ENCODE results near the gene TMEM108.
"Not testable (repeated sequence)": the region's sequence is repeated elsewhere in the genome, so short reads cannot be mapped to it uniquely, and the experiment has no call there.

The TMEM108 gene

DNA sequence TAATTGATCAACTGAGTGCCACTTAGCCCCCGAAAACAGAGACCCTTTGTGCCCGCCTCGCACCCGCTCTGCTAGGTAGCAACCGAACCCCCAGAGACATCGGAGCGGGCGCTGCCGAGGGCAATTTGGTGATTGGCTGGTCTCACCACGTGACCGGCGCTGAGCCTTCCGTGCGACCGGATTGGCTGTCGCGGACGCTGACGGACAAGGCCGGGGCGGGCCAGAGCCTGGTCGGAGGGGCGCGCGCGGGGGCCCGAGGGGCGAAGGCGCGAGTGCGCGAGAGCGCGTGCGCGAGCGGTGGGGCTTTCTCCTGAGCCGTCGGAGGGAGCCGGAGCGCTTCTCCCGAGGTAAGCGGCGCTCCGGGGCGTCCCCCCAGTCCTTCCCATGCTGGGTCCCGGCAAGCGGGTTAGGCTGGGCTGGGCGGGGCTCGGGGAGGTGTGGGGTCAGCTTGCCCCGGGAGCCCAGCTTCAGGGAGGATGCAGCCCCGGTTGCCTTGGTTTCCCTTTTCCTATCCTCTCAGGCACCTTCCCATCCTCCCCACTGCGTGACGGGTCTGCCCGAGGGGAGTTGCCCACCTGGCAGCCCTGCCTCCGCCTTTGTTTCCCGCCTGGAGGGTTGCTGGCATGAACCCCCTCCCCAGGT, at the start of gene TMEM108:
Gene TMEM108, plus strand, starts transcription at position 303 of the 642 bp plus-strand sequence.
- DNase-seq, result peak; percentile 76 to 85

DNA sequence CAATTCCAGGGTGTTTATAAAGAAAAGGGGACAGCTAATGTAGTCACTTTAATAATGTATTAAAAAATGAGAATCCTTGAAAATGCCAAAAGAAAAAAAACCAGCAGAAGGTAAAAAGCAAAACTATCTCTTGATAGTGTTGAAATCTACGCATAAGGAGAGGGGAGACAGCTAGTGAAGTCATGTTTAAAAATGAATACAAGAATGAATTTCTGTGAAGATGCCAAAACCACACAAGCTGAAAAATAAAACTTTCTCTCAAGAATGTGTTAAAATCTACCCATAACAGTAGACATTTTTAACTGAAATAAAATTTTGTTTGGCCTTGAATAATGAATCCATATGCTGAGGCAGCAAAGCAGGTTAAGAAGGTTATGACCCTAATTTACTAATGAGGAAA, 42.2 kb upstream of the TMEM108 start:
- no peak for DNase-seq

- no peak for DNase-seq
These were observed 40.6 kb upstream of the TMEM108 start for GRCh38 chr3:132997404-132998185.

DNA sequence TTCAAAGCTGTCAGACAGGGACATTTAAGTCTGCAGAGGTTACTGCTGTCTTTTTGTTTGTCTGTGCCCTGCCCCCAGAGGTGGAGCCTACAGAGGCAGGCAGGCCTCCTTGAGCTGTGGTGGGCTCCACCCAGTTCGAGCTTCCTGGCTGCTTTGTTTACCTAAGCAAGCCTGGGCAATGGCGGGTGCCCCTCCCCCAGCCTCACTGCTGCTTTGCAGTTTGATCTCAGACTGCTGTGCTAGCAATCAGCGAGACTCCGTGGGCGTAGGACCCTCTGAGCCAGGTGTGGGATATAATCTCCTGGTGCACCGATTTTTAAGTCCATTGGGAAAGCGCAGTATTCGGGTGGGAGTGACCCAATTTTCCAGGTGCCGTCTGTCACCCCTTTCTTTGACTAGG, 33.2 kb upstream of the TMEM108 start:
- not testable (repeated sequence) for DNase-seq

GRCh38 chr3:133007601-133008000, 30.6 kb upstream of the TMEM108 start:
- DNase-seq, result no peak

- no peak for DNase-seq
These were observed 23.9 kb upstream of the TMEM108 start for GRCh38 chr3:133014325-133014724.

DNA sequence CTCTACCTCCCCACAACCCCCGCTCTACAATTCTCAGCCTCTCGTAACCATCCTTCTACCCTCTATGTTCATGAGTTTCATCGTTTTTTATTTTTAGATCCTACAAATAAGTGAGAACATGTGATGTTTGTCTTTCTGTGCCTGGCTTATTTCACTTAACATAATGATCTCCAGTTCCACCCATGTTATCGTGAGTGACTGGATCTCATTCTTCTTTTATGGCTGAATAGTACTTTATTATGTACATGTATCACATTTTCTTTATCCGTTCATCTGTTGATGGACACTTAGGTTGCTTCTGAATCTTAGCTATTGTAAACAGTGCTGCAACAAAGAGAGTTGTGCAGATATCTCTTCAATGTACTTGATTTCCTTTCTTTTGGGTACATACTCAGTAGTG, 22.6 kb upstream of the TMEM108 start:
- DNase-seq, result not testable (repeated sequence)

GRCh38 chr3:133016838-133017309, 21.3 kb upstream of the TMEM108 start:
- no peak for DNase-seq

- no peak for DNase-seq
These were observed 19.3 kb upstream of the TMEM108 start for GRCh38 chr3:133018921-133019320.

DNA sequence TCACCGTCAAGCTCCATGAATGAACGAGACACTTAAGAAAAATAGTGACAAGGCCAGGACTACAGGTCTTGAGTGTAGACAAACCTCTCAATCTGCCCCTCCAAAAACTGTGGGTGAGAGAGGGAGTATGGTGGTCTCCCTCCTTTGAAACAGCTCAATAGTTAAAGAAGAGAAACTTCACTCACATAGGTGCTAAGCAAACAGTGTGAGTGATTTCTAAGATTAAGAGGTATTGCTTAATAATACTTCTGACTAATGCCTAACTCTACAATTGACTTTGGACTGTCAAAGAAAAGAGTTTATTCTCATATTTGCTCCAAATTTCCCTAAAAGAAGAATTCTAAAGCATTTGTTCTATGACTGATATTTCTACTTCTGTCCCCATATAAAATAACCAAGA, 17.0 kb upstream of the TMEM108 start:
- DNase-seq, result no peak

GRCh38 chr3:133023362-133023761, 14.8 kb upstream of the TMEM108 start:
- DNase-seq, result no peak

DNA sequence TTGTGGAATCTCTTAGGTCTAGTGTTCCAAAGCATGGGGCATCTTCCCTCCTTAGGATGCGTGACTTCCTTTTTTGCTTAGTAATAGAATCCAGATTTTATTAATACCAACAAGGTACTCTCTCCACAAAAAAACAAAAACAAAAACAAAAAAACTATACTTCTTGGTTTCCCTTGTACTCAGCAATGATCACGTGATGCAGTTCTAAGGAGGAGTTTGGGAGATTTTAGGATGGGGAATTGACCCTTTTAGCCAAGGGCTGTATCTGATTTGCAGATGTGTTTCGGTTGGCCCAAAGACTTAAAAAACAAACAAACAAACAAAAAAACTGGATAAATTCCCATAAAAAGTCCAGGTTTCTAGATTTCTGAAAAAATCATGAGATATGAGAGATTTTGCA, 12.6 kb upstream of the TMEM108 start:
- DNase-seq, result no peak

DNA sequence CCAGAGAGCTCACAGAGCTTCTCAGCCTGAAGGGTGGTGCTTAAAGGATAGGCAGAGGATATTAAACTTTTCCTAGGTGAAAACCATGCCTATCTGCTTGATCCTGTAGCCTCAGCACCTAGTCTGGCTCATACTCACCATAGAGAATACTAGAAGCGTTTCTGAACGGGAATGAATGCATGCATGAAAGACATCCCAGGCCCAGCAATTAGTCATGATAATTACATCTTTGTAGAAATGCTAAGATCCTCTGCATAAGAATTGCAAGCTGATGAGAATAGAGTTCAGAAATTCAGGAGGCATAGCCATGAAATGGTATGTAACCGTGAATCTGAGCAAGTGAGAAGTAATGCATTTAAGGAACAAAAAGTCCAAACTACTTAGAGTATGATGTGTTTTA, 5.9 kb upstream of the TMEM108 start:
- DNase-seq, result no peak

GRCh38 chr3:133037436-133037835, 755 bp upstream of the TMEM108 start:
- DNase-seq, result peak; percentile 56 to 69

DNA sequence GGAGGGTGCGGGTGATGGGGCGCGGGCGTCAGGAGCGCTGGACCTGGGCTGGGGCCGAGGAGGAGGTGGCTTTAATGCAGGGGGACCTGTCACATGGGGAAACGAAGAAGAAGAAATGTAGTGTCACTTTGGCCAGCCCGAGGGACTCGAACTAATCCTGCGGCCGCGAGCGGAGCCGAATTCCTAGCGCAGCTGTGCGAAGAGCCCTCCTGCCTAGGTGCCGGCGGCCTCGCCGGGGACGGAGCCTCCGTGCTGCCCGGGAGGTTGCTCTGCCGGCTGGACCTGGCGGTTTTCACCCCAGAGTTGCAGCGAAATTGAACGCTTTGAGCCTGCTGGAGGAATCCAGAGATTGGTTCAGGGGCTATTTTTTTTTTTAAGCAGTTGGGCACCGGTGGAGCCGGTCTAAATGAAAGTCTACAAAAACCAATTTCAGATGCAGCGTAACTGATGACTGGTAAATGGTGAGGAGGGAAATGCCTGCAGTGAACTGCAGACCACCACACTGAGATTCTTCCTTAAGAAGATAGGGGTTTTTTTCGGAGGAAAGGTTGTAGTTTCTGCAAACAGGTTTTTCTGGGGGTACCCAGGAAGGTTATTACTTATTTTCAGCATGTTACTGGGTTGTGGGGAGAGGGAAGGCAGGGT, 662 bp downstream of the TMEM108 start:
- no peak for DNase-seq

DNA sequence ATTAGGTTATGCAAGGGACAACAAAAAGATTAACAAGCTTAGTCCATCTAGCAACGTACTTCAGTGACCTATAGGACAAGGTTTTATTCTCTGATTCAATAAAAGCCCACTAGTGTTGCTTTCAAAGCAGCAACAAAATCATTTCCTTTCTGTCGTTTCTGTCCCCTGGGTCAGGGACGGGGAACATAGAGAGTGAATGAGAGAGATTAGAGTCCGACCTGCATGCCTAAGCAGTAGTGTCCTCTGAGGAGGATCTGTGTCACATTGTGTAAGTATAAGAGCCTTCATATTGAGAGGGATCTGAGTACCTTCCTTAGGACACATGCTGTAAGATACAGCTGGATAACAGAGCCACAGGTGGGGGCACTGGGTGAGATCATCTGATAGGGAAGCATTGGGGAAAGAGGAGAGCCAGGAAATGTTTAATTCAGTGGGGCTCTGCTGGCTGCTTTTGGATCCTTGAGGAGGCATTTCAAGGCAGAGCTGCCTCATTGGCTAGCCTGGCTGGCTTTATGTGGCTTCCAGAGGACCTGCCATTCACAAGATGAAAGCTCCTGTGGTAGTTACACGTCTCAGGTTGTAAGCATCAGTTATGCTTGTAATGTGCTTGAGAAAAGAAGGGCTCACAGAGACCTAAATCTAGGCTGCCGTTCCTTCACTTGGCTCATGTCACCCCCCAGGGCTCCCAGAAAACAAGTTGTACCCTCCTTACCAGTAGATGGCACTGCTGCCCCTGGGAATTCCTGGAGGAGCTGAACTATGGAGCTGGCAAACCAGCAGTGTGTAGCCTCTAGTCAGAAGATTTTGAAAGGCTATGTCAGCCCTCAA, 2.7 kb downstream of the TMEM108 start:
- peak; percentile 59 to 68 for DNase-seq

DNA sequence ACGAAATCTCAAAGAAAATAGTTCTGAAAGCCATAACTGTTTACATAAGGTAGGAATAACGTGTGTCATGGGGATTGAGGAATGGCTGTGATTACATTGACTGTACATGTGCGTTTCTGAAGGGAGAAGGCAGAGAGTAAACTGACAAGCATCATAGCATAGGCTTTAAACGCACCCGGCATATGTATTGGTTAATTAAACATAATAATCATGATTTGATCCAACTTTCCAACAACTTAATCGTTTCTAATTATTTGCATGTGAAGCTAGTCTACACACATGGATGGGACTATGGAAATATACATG, 3.3 kb downstream of the TMEM108 start:
- DNase-seq, result no peak

GRCh38 chr3:133042778-133043177, 4.6 kb downstream of the TMEM108 start:
- DNase-seq, result no peak

- DNase-seq, result no peak
These were observed 9.8 kb downstream of the TMEM108 start for GRCh38 chr3:133047980-133048379.

- no peak for DNase-seq
These were observed 11.3 kb downstream of the TMEM108 start for GRCh38 chr3:133049491-133049890.

DNA sequence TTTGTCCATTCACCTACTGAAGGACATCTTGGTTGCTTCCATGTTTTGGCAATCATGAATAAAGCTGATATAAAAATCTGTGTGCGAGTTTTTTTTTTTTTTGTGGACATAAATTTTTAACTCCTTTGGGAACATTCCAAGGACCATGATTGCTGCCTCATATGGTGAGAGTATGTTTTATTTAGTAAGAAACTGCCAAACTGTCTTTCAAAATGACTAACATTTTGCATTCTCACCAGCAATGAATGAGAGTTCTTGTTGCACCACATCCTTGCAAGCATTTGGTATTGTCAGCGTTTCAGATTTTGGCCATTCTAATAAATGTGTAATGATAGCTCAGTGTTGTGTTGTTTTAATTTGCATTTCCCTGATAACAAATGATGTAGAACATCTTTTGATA, 12.7 kb downstream of the TMEM108 start:
- no peak for DNase-seq

GRCh38 chr3:133053532-133053931, 15.3 kb downstream of the TMEM108 start:
- no peak for DNase-seq

DNA sequence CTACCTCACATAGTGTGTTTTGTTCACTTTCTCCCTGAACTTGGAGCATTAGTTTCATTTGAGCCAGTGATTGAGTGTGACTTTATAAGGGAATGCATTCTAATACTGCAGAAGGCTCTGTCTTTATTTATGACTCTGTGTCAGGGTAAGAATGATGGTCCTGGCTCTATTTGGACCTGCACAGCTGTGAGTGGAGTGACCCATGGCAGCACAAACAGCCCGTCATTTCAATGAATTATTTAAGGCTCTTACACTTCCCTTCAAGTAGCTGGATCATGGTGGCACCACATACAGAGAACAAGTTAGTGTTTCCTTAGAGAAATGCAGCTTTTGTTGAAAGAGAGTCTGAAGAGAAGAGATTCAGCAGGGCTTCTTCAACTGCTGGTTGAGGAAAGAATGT, 16.4 kb downstream of the TMEM108 start:
- no peak for DNase-seq

Data from NCI-H187 (cell line).